Astrocyte of the cerebellum (primary cell): ENCODE data around the gene OPRD1.

Experiments used
- DNase-seq: peaks from one replicate; pipeline ENCODE4 v3.0.0-alpha.2; 2011; ENCODE audit warnings: low read depth
- H3K4me3 ChIP-seq: 2 replicates; pipeline ENCODE4 v1.5.1; 2011; ENCODE audit warnings: mild to moderate bottlenecking, low read depth, low read length, moderate library complexity
- in situ Hi-C: cut with HindIII; loops from 2 replicates; pipeline ENCODE4 v1.10.0; 2017; ENCODE audit warnings: low sequenced_read_pairs
- TF ChIP-seq, protein P1 (sequence below): IDR thresholded peaks from 2 replicates; pipeline ENCODE4 v1.5.1; 2012; ENCODE audit warnings: low read length, low read depth, moderate library complexity, mild to moderate bottlenecking; ENCODE audit errors: missing control alignments

The OPRD1 gene

DNA sequence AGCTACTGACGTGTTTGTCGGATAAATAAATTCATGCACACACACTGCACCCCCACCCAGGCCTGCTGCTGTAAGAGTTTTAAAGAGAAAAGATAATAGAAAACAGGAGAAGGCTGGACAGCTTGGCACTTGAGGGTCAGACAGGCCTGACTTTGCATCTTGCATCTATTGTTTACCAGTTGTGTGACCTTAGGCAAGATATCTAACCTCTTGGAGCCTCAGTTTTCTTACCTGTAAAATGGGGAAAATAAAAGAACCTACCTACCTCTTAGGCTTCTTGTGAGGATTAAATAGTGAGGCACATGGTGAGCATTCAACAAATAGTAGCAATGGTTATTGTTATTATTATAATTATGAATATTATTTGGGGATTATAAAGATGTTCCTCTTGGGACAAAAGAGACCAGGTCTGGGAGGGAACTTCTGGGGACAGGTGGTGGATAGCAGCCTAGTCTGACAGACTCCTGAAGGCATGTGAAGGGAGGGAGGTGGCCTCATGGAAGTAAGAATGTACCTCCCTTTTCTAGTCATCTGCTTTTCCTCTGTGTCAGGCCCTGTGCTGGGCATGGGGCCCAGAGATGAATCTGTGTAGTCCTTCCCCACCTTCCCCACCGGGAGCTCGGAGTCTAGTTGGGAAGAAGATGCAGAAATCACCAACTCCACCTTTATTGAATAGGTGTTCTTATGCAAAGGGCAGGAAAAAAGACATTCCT is 84.1 kb downstream of the OPRD1 start:
- no peak overlapping the region for H3K4me3 ChIP-seq
- TF ChIP-seq, protein P1, sequence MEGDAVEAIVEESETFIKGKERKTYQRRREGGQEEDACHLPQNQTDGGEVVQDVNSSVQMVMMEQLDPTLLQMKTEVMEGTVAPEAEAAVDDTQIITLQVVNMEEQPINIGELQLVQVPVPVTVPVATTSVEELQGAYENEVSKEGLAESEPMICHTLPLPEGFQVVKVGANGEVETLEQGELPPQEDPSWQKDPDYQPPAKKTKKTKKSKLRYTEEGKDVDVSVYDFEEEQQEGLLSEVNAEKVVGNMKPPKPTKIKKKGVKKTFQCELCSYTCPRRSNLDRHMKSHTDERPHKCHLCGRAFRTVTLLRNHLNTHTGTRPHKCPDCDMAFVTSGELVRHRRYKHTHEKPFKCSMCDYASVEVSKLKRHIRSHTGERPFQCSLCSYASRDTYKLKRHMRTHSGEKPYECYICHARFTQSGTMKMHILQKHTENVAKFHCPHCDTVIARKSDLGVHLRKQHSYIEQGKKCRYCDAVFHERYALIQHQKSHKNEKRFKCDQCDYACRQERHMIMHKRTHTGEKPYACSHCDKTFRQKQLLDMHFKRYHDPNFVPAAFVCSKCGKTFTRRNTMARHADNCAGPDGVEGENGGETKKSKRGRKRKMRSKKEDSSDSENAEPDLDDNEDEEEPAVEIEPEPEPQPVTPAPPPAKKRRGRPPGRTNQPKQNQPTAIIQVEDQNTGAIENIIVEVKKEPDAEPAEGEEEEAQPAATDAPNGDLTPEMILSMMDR, result no peak
- in situ Hi-C loops, result no loop called here
- DNase-seq, result no peak

GRCh38 chr1:28896609-28896986 is 84.6 kb downstream of the OPRD1 start:
- H3K4me3 ChIP-seq, result no peak overlapping the region
- TF ChIP-seq, protein P1, result no peak
- DNase-seq, result no peak
- in situ Hi-C loops, result no loop called here

GRCh38 chr1:28897789-28898188 is 85.8 kb downstream of the OPRD1 start:
- DNase-seq, result no peak
- in situ Hi-C loops, result no loop called here
- TF ChIP-seq, protein P1, result no peak
- no peak overlapping the region for H3K4me3 ChIP-seq

DNA sequence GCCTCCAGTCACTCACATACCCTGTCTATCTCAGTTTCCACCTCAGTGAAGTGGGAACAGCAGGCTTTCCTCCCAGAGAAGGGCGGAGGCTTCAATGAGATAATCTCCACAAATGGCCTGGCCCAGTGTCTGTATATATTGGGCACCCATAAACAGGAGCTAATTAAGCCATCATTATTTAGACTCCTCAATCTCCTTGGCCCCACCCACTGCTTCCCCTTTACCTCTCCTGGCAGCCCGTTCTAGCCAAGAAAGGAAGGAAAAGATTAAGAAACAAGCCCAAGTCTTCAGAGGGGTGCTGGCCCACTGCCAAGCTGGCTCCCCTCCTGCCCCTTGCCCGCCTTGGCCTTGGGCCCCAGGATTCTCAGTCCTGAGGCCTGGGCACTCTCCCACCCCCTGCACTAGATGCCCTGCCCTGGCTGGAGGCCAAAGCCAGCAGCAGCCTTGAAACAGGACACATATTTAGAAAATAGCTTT is 86.5 kb downstream of the OPRD1 start:
- no peak overlapping the region for H3K4me3 ChIP-seq
- no peak for DNase-seq
- in situ Hi-C loops, result no loop called here
- TF ChIP-seq, protein P1, result no peak

GRCh38 chr1:28899267-28899666 is 87.3 kb downstream of the OPRD1 start:
- no peak overlapping the region for H3K4me3 ChIP-seq
- in situ Hi-C loops, result no loop called here
- TF ChIP-seq, protein P1, result no peak
- no peak for DNase-seq

- in situ Hi-C loops, result no loop called here
- TF ChIP-seq, protein P1, result no peak
- no peak for DNase-seq
- H3K4me3 ChIP-seq, result no peak overlapping the region
These were observed 88.6 kb downstream of the OPRD1 start for GRCh38 chr1:28900562-28900961.
